SJCRH30 (cell line): ENCODE data around the gene POU3F3. TPM values are rescaled to one million over a fixed set of nuclear protein-coding genes. Genes with fewer than 3 reads are reported as not detected.
A peak's percentile ranks its signal among the peaks of the same experiment; 100 is the strongest.

Source experiments
- DNase-seq, 2 experiments: peaks; one replicate each; pipeline ENCODE4 v3.0.0-alpha.2; 2015 to 2020
- H3K27ac ChIP-seq: fragments of 250-450 bp; sonication (Bioruptor Pico); 2 replicates; pipeline ENCODE4 v1.5.1; 2020; ENCODE audit warnings: mild to moderate bottlenecking, moderate library complexity
- H3K27me3 ChIP-seq: fragments of 250-450 bp; sonication (Bioruptor Pico); 2 replicates; pipeline ENCODE4 v1.5.1; 2020; ENCODE audit warnings: mild to moderate bottlenecking, moderate library complexity
- H3K36me3 ChIP-seq: fragments of 250-450 bp; sonication (Bioruptor Pico); 2 replicates; pipeline ENCODE4 v1.5.1; 2020; ENCODE audit warnings: mild to moderate bottlenecking, moderate library complexity
- H3K4me1 ChIP-seq: fragments of 250-450 bp; sonication (Bioruptor Pico); 2 replicates; pipeline ENCODE4 v1.5.1; 2020; ENCODE audit warnings: mild to moderate bottlenecking, moderate library complexity
- H3K4me3 ChIP-seq: fragments of 250-450 bp; sonication (Bioruptor Pico); 2 replicates; pipeline ENCODE4 v1.5.1; 2020; ENCODE audit warnings: mild to moderate bottlenecking, moderate library complexity
- H3K9me3 ChIP-seq: fragments of 250-450 bp; sonication (Bioruptor Pico); replicated peaks from 2 replicates; pipeline ENCODE4 v1.5.1; 2020; ENCODE audit warnings: mild to moderate bottlenecking, moderate library complexity
- total RNA-seq: library from RNA; depleted of rRNA; stranded (reverse); fragments of >200 nt; shearing (Covaris generic); gene quantifications from 2 replicates; pipeline ENCODE4 v1.2.3, GENCODE V29; 2014

POU3F3 gene
- total RNA-seq, 1 experiment from 2014 or later: 2.4 TPM

DNA sequence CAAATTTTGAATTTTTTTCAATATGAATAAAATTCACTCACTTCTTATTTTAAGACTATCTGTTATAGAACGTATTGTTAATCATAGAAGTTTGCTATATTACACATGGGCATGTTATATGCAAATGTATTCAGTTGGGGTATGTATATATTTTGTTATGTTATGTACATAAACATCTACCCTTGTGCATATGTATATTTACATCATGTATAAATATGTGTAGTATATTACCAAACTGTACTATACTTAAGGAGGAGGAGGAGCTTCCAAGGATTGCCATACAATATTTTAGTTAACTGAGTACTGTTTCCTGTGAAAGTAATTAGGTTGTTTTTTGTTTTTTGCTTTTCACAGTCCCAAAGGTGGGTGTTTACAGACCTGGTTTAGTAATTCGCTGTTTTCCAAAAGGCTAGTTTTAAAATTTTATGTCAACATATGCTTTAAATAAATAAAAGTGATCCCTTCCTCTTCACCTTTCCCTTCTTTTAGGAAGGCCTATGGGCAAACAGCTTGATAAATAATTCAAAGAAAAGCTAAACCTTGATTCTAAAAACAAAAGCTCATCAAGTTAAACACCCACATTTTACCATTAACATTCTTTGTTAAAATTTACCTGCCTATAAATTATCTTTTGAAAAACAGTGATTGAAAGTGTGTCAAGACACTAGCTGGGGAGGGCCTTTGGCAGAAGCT lies 12.9 kb upstream of the POU3F3 start:
- H3K9me3 ChIP-seq: no peaks in the 10 kb centered on the region
- no peak overlapping the region for H3K27ac ChIP-seq
- no peak for DNase-seq
- no peak overlapping the region for H3K4me3 ChIP-seq
- no peaks in the 10 kb centered on the region for H3K27me3 ChIP-seq
- H3K4me1 ChIP-seq: no peaks in the 10 kb centered on the region
- no peaks in the 10 kb centered on the region for H3K36me3 ChIP-seq

DNA sequence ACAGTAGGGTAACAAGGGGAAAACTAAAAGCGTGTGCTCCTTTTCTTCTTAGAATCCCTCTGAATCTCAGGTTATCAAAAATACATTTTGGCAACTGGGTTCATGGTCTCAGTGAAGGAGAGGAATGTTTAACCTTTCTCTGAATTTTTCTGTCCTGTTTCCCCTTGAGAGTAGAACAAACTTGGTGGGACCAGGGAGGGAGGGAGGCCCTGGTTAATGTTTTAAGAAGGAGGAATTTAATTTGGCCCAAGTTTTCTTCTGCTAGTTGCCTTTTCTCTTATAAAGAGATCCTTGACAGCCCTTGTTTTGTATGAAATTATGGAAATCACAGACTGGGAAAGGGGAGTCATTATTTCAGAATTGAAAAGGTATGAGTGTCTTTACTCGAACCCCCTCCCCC lies 12.2 kb upstream of the POU3F3 start:
- H3K4me3 ChIP-seq: no peak overlapping the region
- H3K27me3 ChIP-seq: no peaks in the 10 kb centered on the region

DNA sequence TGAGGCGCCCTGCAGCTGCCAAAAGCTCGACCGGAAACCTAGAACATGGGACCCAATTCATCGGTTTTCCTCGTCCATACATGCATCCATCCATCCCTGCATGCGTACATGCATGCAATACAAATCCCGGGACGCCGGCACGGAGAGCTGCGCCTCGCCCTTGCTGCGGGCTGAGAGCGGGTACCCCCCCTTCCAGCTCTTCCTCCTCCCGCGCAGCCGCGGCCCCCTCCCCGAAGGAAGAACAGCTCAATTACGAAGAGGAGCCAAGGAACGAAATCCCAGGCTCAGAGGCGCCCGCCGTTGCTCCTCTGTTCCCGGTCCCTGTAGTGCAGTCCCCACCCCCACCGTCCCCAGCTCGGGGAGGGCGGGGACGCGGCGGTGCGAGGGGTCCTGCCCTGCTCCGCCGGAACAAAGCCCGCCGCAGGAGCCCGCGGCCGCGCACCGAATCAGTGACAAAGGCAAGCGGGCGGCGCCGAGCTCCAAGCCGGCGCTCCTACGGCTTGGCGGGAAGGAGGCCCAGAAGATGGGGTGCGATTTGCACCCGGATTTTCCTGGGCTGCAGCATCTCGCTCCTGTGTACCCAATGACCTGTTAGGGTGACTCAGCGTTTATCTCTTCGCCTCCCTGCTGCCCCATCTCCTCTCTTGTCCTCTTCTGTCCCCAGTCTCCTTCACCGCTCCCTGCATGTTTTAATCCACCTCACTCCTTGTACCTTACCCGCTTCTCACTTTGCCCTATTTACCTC lies 8.9 kb upstream of the POU3F3 start:
- no peaks in the 10 kb centered on the region for H3K36me3 ChIP-seq
- DNase-seq: no peak
- H3K9me3 ChIP-seq: no peaks in the 10 kb centered on the region
- H3K4me1 ChIP-seq: no peaks in the 10 kb centered on the region
- H3K27me3 ChIP-seq: no peaks in the 10 kb centered on the region
- no peak overlapping the region for H3K4me3 ChIP-seq
- no peak overlapping the region for H3K27ac ChIP-seq

More for the DNA sequence above, 12.2 kb upstream of the POU3F3 start:
- Histone ChIP-seq H3K36me3 (no peaks in the 10 kb centered on the region), H3K4me1 (no peaks in the 10 kb centered on the region), H3K27ac (no peak overlapping the region), H3K9me3 (no peaks in the 10 kb centered on the region)
- DNase-seq: no peak

DNA sequence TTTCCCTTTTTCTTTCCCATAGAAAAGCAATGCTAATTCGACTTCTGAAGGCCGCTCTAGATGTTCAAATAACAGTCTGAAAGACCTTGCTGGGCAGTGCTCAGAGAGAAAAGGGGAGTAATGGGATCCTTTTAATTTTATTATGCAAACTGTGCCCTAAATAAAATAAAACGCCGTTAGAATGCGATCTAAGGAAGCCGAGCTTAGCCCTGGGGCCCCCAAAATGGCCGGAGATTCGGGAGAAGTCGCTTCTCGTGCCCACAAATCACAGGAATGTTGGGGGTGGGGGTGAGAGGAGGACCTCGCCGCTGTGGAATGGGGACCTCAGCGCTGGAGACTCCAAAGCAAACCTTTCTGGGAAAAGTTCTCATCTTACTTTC lies 8.4 kb upstream of the POU3F3 start:
- no peak for DNase-seq
- H3K27me3 ChIP-seq: no peaks in the 10 kb centered on the region
- no peak overlapping the region for H3K27ac ChIP-seq
- no peaks in the 10 kb centered on the region for H3K9me3 ChIP-seq
- no peak overlapping the region for H3K4me3 ChIP-seq
- no peaks in the 10 kb centered on the region for H3K4me1 ChIP-seq
- H3K36me3 ChIP-seq: no peaks in the 10 kb centered on the region

DNA sequence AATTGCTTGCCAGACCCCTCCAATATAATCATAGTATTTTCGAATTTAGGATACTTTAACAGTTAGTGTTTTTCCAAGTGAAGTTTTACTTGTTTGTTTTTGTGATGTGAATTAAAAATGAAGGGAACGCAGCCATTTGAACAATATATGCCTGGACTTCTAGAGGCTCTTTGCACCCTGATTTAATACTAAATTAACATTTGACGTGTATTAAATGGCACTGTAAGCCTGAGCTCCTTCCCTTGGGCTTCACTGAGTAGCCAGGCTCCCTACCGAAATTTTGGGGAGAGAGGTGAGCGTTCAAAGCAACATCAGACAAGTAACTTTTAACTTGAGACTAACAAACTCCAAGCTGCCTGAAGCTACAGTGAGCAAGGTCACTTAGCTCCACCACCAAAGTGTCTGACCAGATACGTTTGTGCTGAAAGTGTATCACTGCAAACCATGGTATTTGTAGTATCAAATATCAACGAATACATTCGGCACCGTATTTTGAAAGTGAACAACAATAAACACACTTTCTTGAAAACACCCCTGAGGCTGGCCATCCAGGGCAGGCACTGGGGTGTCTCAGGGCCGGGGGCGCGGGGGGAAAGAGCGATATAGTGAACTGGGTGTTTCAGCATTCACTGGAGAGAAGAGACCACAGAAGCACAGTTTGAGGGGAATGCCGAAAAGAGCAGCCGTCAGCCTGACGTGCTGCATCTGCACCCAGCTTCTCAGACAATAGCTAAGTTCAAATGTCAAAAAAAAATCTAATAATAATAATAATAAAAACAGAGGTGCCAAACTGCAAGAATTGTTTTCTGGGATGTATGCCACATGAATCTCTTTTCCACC lies 7.7 kb upstream of the POU3F3 start:
- no peak overlapping the region for H3K4me3 ChIP-seq
- no peaks in the 10 kb centered on the region for H3K9me3 ChIP-seq
- no peak for DNase-seq
- no peak overlapping the region for H3K27ac ChIP-seq
- no peaks in the 10 kb centered on the region for H3K27me3 ChIP-seq
- H3K36me3 ChIP-seq: no peaks in the 10 kb centered on the region
- no peaks in the 10 kb centered on the region for H3K4me1 ChIP-seq

DNA sequence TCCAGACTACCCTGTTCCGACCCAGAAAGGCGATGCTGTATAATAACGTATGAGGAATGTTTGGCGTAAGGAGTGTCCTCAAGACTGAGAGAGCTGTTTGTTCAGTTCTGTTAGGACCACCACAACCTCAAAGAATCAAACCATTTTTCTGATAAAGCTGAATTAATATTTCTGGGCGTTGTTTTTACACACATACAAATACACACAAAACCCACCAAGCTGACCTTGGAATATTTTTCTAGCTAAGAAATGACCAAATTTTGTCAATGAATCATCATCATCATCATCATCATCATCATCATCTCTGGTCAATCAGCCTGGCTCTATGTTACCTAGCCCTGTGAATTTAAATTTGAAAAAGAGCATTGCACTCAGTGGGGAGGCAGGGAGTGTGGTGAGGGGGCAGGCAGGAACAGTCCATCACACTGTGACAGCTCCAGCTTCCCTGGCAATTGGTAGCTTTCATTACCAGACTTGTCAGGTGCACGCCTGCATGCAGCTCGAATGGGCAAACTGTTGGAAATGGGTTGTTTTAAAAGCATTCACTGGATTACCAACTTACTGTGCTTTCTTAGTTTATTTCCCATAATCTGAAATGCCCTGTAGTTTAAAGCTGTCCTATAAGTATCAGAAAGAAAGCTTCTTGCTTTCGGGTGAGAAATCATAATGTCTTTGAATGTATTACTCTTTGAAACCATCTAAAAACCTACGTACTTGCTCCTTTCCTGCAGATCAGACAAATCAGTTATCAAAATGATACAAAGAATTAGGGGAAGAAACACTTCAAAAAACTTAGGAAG lies 6.9 kb upstream of the POU3F3 start:
- Histone ChIP-seq H3K4me1 (no peaks in the 10 kb centered on the region), H3K9me3 (no peaks in the 10 kb centered on the region), H3K36me3 (no peaks in the 10 kb centered on the region), H3K27ac (no peak overlapping the region), H3K4me3 (no peak overlapping the region), H3K27me3 (peaks cover 4% of the 10 kb centered on the region)
- DNase-seq: no peak

DNA sequence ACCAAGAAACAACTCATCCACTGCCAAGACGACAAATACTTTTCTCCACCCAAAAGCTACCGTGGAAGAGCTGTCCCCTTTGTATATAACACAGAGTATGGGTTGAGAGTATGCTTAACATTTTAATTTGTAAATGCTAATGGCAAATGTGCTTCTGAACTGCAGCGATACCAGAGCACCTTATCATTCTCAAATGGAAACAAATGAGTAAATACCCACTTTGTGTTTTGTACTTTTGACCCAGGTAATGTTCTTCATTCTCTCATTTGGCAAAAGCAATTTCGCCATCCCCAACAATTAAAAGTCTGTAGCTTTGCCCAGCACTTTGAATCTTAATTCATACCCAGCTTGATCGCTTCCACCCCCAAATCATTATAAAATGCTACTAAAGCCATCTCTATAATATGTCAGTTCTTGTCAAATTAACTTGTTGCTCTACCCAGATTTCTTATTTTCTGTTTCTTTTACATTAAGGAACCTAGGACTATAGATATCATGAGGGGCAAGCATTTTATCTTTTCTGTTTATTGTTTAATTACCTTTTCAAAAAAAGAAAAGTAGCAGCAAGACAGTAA lies 6.2 kb upstream of the POU3F3 start:
- no peaks in the 10 kb centered on the region for H3K4me1 ChIP-seq
- H3K4me3 ChIP-seq: no peak overlapping the region
- H3K27ac ChIP-seq: no peak overlapping the region
- H3K9me3 ChIP-seq: no peaks in the 10 kb centered on the region
- DNase-seq: no peak
- peaks cover 4% of the 10 kb centered on the region for H3K27me3 ChIP-seq
- H3K36me3 ChIP-seq: no peaks in the 10 kb centered on the region

DNA sequence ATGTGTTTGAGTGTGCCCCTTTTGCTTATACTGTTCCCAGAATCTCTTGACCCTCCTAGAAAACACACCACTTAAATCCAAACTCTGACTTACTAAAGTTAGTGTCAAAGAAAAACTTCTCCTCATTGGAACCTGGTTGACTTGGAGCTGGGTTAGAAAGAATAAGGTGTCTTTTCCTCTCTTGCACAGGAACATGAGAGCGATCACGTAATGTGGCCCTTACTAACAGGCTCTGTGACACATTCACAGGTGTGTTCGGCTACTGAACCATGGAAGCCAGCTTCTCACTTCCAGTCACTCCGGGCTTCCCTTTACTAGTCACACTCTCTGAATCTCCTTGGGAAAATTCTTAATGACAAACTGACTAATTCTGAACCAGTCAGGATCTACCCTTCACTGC lies 5.4 kb upstream of the POU3F3 start:
- Histone ChIP-seq H3K27me3 (peaks cover 4% of the 10 kb centered on the region), H3K4me3 (no peak overlapping the region), H3K9me3 (no peaks in the 10 kb centered on the region), H3K36me3 (no peaks in the 10 kb centered on the region), H3K4me1 (no peaks in the 10 kb centered on the region), H3K27ac (no peak overlapping the region)
- no peak for DNase-seq

DNA sequence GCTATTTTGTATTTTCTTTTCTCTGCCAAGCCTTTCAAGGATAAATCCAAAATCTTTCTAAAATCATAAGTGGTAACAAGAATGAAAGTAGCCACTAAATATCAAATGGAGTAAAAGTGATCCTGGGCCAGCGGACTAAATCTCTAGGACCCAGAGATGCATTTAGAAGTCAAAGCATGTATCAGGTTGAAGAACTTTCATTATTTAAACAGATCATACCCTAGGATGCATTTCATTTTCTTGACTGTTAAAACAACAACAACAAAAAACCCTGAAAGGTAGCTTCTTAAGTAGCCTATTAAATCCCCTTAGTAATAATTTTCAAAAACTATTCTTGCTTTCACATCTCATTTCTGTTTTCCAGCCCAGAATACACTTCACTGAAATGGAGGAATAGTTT lies 4.8 kb upstream of the POU3F3 start:
- Histone ChIP-seq H3K27me3 (peaks cover 4% of the 10 kb centered on the region), H3K36me3 (no peaks in the 10 kb centered on the region), H3K9me3 (no peaks in the 10 kb centered on the region), H3K4me1 (no peaks in the 10 kb centered on the region), H3K4me3 (no peak overlapping the region), H3K27ac (no peak overlapping the region)
- no peak for DNase-seq

DNA sequence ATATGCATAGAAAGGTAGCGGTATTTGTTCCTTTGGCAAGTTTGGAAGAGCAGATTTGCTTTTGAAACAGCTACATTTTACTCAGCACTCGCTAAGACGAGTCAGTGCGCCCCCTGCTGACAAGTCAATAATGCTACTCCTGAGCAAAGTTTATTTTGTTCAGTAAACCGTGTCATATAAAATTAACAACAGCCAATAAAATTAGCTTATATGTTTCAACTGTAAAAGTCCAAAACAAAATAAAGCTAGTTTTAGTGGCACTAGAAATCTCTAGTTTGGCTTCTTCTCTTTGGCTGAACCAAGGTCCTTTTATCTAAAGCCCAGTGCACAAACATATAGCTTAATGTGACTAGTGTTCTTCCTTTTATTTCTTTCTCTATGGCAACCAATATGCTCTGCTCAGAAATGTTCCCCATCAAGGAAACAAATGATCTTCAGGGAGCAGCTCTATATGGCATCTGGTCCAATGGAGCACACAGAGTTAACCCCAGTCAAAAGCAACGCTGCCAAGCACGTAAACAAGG lies 4.2 kb upstream of the POU3F3 start:
- H3K9me3 ChIP-seq: no peaks in the 10 kb centered on the region
- no peaks in the 10 kb centered on the region for H3K36me3 ChIP-seq
- DNase-seq: peak; percentile 61 to 78
- peaks cover 4% of the 10 kb centered on the region for H3K27me3 ChIP-seq
- no peaks in the 10 kb centered on the region for H3K4me1 ChIP-seq
- H3K27ac ChIP-seq: no peak overlapping the region
- H3K4me3 ChIP-seq: no peak overlapping the region

DNA sequence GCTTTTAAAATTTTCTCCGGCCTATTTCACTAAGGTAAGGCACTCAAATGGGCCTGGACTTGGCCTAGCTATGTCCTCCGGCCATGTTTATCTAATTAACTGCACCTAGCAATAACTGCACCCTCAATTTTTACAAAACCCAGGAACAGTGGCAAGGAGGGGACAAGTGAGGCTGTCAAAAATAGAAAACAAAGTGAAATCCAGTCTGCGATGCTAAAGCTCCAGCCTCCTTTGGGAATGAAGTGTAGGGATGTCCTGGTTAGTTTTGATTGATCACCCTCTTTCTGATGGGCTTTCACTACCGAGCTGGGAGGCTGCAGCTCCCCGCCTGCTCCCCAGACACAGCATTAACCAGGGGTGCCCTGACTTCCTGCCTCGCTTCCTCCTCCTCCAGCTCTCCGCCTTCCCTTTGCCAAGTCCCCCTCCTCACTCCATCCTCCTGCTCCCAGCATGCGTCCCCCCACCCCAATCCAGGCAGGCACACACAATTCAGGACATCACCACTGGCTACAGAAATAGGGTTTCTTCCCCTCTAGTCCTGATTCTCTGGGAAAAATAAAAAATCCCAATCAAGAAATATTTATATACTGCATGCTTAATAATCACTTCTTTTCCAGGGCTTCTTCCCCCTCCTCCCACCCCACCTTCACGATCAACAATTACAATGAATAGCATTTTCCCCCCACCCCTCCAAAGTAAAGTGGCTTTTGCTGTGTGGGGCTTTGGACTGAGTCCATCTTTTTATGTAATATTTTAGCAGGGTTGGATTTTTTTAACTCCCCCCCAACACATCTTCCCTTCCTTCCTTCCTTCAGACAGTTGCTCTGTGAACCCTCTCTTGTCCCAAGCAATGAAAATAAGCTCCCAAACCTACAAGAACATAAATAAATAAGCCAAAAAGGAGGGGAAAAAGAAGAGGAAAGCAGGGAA lies 3.3 kb upstream of the POU3F3 start:
- Histone ChIP-seq H3K4me3 (no peak overlapping the region), H3K36me3 (no peaks in the 10 kb centered on the region), H3K27me3 (peaks cover 4% of the 10 kb centered on the region), H3K27ac (no peak overlapping the region), H3K4me1 (no peaks in the 10 kb centered on the region), H3K9me3 (no peaks in the 10 kb centered on the region)
- DNase-seq: no peak

DNA sequence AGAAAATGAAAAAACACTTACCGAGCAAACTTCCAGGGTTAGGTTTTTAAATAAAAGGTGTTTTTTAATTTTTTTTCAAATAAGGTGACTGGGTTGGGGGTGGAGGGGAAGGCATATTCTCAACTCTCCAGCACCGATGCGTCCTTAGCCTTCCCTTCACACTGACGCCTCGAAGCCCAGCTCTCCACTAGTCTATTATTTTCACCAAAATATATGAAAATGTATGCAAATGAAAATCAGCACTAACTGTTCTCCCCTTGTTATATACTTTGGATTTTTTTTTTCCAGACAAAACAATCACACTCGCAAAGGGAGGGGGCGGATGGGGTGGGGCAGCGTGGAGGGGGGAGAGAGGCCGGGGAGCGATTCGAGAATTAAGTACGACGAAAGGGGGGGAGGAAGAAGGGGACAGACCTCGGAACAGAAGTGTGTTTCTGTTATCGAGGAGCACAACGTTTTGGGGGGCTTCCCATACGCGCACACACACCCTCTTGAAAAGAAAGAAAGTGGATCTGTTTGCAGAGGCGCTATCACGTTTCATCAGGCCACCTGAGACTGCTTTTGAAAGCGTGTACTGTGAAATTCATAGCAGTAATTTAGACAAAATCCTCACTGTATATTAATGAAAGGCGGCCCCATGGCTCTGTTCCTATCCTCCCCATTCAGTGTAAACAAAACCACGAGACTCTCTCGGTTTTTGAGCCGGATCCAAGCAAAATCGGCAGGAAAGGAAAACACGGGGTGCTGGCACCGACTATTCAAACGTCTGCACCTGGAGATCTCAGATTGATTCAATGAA lies 2.4 kb upstream of the POU3F3 start:
- no peak for DNase-seq
- Histone ChIP-seq H3K4me1 (no peaks in the 10 kb centered on the region), H3K9me3 (no peaks in the 10 kb centered on the region), H3K36me3 (no peaks in the 10 kb centered on the region), H3K27me3 (peaks cover 4% of the 10 kb centered on the region), H3K27ac (no peak overlapping the region), H3K4me3 (peak overlapping the region; percentile 60)
